Measurements from ENCODE around the gene SERPINA3.

DNA sequence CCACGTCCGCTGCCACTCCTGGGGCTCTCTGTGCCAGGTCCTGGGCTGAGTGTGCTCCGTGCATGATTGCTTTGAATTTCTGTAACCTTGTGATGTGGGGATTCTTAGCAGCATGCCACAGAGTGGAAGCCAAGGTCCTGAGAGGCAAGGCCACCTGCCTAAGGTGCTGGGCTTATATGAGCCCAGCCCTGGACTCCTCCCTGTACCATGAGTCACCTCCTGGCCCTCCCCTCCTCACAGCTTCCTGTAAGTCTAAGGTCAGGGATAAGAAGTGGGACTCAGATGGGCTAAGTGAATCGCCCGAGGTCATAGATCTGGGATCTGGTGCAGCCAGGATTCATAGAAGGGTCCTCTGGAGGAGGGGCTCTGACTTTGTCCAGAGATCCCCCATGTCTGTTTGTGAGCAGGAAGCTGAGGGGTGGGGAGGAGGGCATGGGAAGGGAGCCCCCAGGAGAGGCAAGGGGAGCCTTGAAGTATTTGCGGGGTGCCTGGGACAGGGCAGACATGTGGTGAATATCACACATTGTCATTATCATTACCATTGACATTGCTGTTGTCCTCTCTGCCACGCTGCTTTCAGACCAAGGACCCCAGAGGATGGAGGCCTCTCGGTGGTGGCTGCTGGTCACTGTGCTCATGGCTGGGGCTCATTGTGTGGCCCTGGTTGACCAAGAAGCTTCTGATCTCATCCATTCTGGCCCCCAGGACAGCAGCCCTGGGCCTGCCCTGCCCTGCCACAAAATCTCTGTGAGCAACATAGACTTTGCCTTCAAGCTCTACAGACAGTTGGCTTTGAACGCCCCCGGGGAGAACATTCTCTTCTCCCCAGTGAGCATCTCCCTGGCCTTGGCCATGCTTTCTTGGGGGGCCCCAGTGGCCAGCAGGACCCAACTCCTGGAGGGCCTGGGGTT is 28.8 kb downstream of the SERPINA3 start:
- TF ChIP-seq, protein P1, sequence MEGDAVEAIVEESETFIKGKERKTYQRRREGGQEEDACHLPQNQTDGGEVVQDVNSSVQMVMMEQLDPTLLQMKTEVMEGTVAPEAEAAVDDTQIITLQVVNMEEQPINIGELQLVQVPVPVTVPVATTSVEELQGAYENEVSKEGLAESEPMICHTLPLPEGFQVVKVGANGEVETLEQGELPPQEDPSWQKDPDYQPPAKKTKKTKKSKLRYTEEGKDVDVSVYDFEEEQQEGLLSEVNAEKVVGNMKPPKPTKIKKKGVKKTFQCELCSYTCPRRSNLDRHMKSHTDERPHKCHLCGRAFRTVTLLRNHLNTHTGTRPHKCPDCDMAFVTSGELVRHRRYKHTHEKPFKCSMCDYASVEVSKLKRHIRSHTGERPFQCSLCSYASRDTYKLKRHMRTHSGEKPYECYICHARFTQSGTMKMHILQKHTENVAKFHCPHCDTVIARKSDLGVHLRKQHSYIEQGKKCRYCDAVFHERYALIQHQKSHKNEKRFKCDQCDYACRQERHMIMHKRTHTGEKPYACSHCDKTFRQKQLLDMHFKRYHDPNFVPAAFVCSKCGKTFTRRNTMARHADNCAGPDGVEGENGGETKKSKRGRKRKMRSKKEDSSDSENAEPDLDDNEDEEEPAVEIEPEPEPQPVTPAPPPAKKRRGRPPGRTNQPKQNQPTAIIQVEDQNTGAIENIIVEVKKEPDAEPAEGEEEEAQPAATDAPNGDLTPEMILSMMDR (conservative IDR thresholded peaks at IDR 0.05; ENCODE audit: low read length) = no peak
- no peak for TF ChIP-seq EZH2phosphoT487 (IDR thresholded peaks at IDR 0.05; ENCODE audit: borderline replicate concordance)
